Measurements from ENCODE around the gene SCARB2.

Gene SCARB2

GRCh38 chr4:76177709-76178108, 35.9 kb downstream of the SCARB2 start:
- in situ Hi-C loops (cut with HindIII; ENCODE audit: low pct_ligation_motif_present, low pct_unique_long_range_greater_than_20kb, low sequenced_read_pairs): no loop called here

GRCh38 chr4:76175336-76175735, 38.3 kb downstream of the SCARB2 start:
- DNase-seq: no peak
- in situ Hi-C loops (cut with HindIII; ENCODE audit: low pct_ligation_motif_present, low pct_unique_long_range_greater_than_20kb, low sequenced_read_pairs): no loop called here

More at GRCh38 chr4:76177709-76178108, 35.9 kb downstream of the SCARB2 start:
- DNase-seq: no peak

GRCh38 chr4:76174216-76174615, 39.4 kb downstream of the SCARB2 start:
- in situ Hi-C loops (cut with HindIII; ENCODE audit: low pct_ligation_motif_present, low pct_unique_long_range_greater_than_20kb, low sequenced_read_pairs): no loop called here
- no peak for DNase-seq

- no peak for DNase-seq
- in situ Hi-C loops (cut with HindIII; ENCODE audit: low pct_ligation_motif_present, low pct_unique_long_range_greater_than_20kb, low sequenced_read_pairs): no loop called here
Observed at GRCh38 chr4:76168688-76169087, 44.9 kb downstream of the SCARB2 start.

- no peak for DNase-seq
- in situ Hi-C loops (cut with HindIII; ENCODE audit: low pct_ligation_motif_present, low pct_unique_long_range_greater_than_20kb, low sequenced_read_pairs): no loop called here
Observed at GRCh38 chr4:76166480-76166879, 47.1 kb downstream of the SCARB2 start.

- DNase-seq: no peak
- in situ Hi-C loops (cut with HindIII; ENCODE audit: low pct_ligation_motif_present, low pct_unique_long_range_greater_than_20kb, low sequenced_read_pairs): no loop called here
Observed at GRCh38 chr4:76160355-76160754, 53.3 kb downstream of the SCARB2 start.

GRCh38 chr4:76156635-76157034, 57.0 kb downstream of the SCARB2 start:
- DNase-seq: no peak

GRCh38 chr4:76155979-76156378, 57.6 kb downstream of the SCARB2 start:
- no peak for DNase-seq
- in situ Hi-C loops (cut with HindIII; ENCODE audit: low pct_ligation_motif_present, low pct_unique_long_range_greater_than_20kb, low sequenced_read_pairs): no loop called here

More at GRCh38 chr4:76156635-76157034, 57.0 kb downstream of the SCARB2 start:
- in situ Hi-C loops (cut with HindIII; ENCODE audit: low pct_ligation_motif_present, low pct_unique_long_range_greater_than_20kb, low sequenced_read_pairs): no loop called here

- no peak for DNase-seq
- in situ Hi-C loops (cut with HindIII; ENCODE audit: low pct_ligation_motif_present, low pct_unique_long_range_greater_than_20kb, low sequenced_read_pairs): no loop called here
Observed at GRCh38 chr4:76153356-76153755, 60.3 kb downstream of the SCARB2 start.

- in situ Hi-C loops (cut with HindIII; ENCODE audit: low pct_ligation_motif_present, low pct_unique_long_range_greater_than_20kb, low sequenced_read_pairs): no loop called here
Observed at GRCh38 chr4:76148142-76148865, 65.3 kb downstream of the SCARB2 start, which contains the start of gene NUP54. Gene NUP54, minus strand, starts transcription at chr4:76148397. Its CDS starts 23 bp downstream, at chr4:76148374.

GRCh38 chr4:76147454-76148141, 66.0 kb downstream of the SCARB2 start:
- DNase-seq: peak; percentile 87
- in situ Hi-C loops (cut with HindIII; ENCODE audit: low pct_ligation_motif_present, low pct_unique_long_range_greater_than_20kb, low sequenced_read_pairs): no loop called here

More at GRCh38 chr4:76148142-76148865, 65.3 kb downstream of the SCARB2 start, which contains the start of gene NUP54:
- DNase-seq: peak; percentile 95

GRCh38 chr4:76144546-76144945, 69.1 kb downstream of the SCARB2 start:
- in situ Hi-C loops (cut with HindIII; ENCODE audit: low pct_ligation_motif_present, low pct_unique_long_range_greater_than_20kb, low sequenced_read_pairs): no loop called here
- DNase-seq: no peak

- no peak for DNase-seq
- in situ Hi-C loops (cut with HindIII; ENCODE audit: low pct_ligation_motif_present, low pct_unique_long_range_greater_than_20kb, low sequenced_read_pairs): no loop called here
Observed at GRCh38 chr4:76141241-76141640, 72.4 kb downstream of the SCARB2 start.

GRCh38 chr4:76127754-76128153, 85.9 kb downstream of the SCARB2 start:
- in situ Hi-C loops (cut with HindIII; ENCODE audit: low pct_ligation_motif_present, low pct_unique_long_range_greater_than_20kb, low sequenced_read_pairs): no loop called here
- DNase-seq: no peak

GRCh38 chr4:76125816-76126215, 87.8 kb downstream of the SCARB2 start:
- in situ Hi-C loops (cut with HindIII; ENCODE audit: low pct_ligation_motif_present, low pct_unique_long_range_greater_than_20kb, low sequenced_read_pairs): no loop called here
- no peak for DNase-seq

GRCh38 chr4:76120199-76120598, 93.4 kb downstream of the SCARB2 start:
- in situ Hi-C loops (cut with HindIII; ENCODE audit: low pct_ligation_motif_present, low pct_unique_long_range_greater_than_20kb, low sequenced_read_pairs): no loop called here
- DNase-seq: no peak

GRCh38 chr4:76117536-76117935, 96.1 kb downstream of the SCARB2 start:
- in situ Hi-C loops (cut with HindIII; ENCODE audit: low pct_ligation_motif_present, low pct_unique_long_range_greater_than_20kb, low sequenced_read_pairs): no loop called here
- no peak for DNase-seq

GRCh38 chr4:76116821-76117220, 96.8 kb downstream of the SCARB2 start:
- in situ Hi-C loops (cut with HindIII; ENCODE audit: low pct_ligation_motif_present, low pct_unique_long_range_greater_than_20kb, low sequenced_read_pairs): no loop called here
- no peak for DNase-seq
